Measurements from ENCODE around the gene MMP13. TPM values are rescaled to one million over a fixed set of nuclear protein-coding genes. Genes with fewer than 3 reads are reported as not detected.
"Not testable (repeated sequence)": the region's sequence is repeated elsewhere in the genome, so short reads cannot be mapped to it uniquely, and the experiment has no call there.

Gene MMP13
- 0.13 TPM in 1 of 2 replicates, not detected in the other for total RNA-seq (2014; rRNA removed)
- not detected for polyA plus RNA-seq (2012)

DNA sequence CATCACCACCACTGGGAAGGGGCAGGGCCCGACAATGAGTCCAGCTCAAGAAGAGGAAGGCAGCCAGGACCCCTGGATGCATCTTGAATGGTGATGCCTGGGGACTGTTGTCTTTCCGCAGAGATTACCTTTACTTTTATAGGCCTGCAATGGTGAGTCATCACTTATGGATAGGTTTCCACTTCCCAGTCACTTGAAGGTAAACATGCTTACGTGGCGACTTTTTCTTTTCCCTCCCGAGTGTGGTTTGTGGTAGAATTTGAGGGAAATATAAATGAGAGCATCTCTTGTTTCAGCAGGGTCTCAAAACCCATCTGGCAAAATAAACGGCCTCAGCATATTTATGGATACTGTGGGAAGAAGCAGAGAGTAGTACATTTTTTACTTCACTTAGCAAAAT lies at the start of gene MMP13:
MMP13 (minus strand) TSS at position 109 of the 400 bp plus-strand sequence; CDS start at position 82, 27 bp downstream.
- DNase-seq (ENCODE audit: low read depth) = no peak

DNA sequence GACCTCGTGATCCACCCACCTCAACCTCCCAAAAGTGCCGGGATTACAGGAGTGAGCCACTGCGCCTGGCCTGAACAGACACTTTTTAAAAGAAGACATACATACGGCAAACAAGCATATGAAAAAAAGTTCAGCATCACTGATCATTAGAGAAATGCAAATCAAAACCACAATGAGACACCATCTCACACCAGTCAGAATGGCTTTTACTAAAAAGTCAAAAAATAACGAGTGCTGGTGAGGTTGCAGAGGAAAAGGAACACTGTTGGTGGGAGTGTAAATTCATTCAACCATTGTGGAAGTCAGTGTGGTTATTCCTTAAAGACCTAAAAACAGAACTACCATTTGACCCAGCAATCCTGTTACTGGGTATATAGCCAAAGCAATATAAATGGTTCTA lies 48.7 kb upstream of the MMP13 start:
- DNase-seq (ENCODE audit: low read depth) = not testable (repeated sequence)

DNA sequence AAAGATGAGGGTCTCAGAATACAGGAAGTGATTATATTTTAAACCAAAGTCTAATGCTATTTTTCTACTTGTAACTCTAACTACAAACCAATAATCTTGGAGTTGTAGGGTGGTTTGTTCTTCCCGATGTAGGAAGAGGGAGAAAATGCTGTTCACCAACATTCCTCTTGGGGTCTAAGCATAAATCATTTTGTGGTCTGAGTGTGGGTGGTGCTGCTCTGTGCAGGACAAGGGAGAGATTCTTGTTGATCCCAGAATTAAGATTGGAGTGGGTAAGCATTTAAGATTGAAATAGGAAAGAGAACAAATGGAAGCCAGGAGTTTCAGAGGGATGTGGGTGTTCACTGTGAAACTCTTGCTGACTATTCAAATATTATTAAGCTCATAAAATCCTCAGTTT lies 38.6 kb upstream of the MMP13 start:
- peak; percentile 51 for DNase-seq (ENCODE audit: low read depth)

DNA sequence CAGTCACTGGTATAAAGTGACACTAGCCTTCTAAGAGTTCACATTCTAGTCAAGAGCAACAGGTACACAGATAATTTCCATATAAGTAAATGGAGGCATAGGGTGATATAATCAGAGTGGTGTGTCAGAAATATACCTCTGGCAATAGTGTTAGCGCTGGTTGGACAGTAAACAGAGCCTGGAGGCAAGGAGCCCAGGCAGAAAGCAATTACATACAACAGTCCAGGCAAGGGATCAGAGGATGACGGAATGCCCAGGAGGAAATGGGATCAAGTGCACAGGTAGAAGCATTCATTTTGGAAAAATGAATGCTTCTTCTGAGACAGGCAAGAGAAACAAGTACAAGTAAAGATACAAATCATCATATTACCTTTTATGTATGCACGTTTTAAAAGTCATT lies 36.2 kb upstream of the MMP13 start:
- no peak for DNase-seq (ENCODE audit: low read depth)

DNA sequence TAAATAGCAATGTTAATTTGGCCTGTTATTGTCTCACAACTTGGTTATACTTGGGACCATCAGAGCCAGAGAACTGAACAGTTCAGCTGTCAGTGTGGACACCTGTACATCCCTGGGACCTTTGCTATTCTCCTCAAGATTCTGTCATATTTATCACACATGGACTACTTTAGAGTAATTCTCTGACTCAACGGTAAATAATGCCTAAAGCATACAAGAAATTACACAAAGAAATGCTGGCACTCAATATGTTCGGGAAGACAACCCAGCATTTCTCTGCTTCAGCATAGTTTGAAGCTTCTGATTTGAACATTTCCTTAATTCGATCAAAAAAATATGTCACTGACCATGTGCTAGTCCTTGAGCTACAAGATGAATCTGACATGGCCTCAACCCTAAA lies 34.6 kb upstream of the MMP13 start:
- no peak for DNase-seq (ENCODE audit: low read depth)

DNA sequence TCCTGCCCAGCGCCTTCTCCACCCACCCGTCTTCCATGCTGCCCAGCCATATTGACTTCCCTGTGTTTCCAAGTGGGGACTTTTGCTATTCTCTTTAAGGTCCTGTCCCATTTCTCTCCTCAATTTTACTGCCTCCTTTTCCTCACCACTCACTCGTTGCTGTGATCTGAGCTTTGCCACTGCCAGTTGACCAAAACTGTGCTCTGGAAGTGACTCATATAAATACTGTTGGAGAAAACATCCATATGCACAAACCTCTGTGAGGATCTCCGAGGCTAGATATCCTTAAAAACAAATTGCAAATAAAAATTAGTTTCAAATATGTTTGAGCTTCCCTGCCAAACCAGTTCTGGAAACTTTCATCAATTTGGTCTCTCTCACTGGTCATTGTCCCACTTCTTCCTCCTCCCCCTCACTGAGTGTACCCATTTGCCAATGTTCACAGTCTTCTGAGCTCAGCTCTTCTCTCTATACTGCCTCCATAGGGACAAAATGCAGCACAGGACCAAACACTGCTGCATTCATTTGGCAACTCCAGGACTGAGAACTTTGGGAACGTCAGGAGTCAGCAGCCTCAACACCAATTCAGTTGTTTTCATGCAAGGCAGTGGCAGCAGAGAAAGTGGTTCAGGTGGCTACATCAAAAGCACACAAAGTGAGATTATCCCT lies 34.0 kb upstream of the MMP13 start:
- peak; percentile 49 for DNase-seq (ENCODE audit: low read depth)

DNA sequence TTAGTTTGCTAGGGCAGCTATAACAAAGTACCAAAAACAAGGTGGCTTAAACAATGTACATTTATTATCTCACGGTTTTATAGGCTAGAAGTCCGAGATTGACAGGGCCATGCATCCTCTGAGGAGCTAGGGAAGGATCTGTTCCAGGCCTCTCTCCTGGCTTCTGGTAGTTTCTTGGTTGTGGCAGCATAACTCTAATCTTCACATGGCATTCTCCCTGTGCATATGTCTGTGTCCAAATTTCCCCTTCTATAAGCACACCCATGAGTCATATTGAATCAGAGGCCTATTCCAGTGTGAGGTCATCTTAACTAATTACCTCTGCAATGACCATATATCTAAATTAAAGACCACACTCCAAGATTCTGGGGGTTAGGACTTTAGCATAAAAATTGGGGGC lies 31.3 kb upstream of the MMP13 start:
- DNase-seq (ENCODE audit: low read depth) = peak; percentile 42

DNA sequence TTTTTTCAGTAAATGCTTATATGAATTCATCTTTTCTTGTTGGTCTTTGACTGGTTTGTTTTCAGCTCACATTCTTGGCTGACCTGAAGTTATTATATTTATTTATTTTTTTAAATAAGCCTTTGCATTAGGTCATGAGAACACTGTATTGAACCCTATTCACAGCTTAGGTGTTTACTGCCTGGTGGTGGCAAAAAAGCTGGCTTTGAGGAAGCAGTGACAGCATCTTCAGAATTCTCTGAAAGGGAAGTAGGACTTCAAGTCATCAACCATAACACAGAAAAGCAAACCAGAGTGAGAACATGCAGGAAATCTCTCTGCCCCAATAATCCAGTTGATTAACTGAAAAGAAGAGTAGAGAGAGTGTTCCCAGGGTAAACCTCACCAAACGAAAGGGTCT lies 30.3 kb upstream of the MMP13 start:
- no peak for DNase-seq (ENCODE audit: low read depth)

DNA sequence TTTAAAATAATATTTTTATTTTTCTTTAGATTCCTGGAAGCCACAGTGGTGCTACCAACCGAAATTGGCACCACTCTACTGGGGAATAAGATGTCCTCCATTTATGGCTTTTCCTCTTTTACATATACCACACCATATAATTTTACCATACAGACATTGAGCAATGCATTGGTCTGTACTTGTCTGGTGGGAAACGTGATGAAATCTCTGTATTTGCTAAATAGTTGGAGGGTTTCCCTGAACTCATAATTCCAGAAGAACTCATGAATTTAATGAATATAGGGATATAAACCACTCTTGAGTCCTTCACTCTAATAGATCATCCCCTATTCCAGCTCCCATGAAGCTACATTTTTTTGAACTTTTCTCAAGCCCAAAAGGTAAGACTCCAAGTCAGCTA lies 28.0 kb upstream of the MMP13 start:
- DNase-seq (ENCODE audit: low read depth) = no peak

DNA sequence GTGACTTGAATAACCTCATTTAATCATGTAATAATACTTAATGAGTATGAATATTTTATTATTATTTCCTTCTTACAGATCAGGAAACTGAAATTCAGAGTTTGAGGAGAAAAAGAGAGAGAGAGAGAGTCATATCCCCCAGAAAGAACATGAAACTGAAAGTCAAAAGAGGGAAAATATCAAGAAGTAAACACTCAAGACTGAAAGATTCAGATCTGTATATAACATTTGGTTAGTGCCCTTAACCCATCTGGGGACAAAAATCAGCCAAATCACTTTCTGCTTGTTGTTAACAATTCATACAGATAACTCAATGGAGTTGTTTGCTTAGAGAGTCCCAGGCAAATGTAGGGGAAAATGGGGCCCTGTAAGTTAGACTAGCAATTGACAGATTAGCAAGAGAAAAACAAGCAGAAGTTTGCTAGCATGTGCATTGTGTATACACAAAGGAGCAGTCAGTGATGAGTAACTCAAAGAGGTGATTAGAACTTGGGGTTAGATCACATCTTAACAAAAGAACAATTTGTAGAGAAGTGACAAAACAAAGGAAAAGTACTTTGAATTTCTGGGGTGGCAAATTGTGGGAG lies 25.9 kb upstream of the MMP13 start:
- no peak for DNase-seq (ENCODE audit: low read depth)

DNA sequence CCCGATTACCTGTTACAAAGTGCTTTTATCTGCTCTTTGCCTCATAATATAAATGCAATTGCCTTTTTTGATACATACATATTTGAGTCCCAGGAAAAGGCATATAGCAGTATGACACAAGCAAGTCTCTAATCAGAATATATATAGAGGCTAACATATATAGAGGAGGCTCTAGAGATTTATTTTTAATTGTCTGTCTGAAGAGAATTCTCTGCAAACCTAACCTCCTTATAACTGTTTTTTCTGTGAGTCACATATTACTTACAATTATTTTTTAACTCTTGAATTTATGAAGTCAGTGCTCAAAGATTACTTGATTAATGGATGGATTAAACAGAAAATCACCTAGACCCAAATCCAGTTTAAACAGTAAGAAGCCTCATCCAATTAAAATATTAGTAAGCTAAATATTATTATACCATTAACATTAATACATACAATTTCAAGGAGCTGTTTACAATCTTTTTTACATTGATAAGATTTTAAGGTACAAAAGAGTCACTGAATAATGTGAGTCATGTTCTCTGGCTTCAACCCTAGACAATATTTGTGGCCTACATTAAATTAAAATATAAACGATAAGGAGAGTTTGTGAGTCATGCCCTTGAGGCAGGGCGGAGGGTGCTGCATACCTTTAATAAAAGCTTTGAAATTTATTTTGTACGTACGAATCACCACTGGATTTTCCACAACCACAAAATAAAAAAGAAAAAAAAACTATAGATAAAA lies 19.2 kb upstream of the MMP13 start:
- DNase-seq (ENCODE audit: low read depth) = peak; percentile 39

DNA sequence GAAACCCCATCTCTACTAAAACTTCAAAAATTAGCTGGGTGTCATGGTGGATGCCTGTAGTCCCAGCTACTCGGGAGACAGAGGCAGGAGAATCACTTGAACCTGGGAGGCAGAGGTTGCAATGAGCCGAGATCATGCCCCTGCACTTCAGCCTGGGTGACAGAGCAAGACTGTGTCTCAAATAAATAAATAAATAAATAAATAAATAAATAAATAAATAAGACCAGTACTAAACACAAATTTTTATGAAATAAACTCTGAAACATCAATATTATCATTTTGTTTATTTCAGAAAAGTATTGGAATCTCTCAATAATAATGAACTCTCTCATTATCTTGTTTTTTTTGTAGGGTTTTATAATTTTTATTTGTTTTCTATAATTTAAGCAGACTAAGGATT lies 18.2 kb upstream of the MMP13 start:
- DNase-seq (ENCODE audit: low read depth) = not testable (repeated sequence)

DNA sequence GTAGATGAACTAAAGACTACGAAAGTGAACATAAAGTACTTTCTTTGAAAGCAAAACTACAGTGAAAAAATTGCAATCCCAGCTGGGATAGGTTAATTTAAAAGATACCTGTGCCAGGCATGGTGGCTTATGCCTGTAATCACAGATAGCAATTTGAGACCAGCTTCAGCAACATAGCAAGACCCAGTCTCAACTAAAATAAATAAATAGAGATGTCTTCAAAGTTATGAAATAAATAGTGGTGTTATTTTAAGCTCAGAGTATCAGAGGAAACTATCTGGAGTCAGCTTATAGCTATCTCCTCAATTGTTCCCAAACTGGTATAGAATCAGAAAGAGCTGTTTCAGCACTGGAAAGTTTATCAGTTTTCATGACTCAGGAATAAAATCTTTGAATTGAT lies 17.3 kb upstream of the MMP13 start:
- no peak for DNase-seq (ENCODE audit: low read depth)

DNA sequence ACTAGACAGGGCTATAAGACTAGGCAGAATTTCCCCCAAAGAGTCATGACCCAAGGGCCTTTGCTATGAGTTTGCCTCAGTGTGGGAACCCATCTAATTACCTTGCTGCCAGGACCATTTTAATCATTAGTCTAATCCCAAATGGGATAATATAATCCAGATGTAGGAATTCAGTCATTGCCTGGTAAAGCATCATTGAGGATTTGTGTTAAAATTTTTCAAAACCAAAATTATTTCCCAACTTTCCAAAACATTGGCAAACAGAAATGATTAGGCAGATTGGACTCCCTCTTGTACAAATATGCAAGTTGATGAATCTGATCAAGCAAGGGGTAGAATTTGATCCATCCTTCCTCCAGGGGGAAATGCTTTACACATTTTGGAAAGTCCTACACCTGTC lies 16.2 kb upstream of the MMP13 start:
- no peak for DNase-seq (ENCODE audit: low read depth)

DNA sequence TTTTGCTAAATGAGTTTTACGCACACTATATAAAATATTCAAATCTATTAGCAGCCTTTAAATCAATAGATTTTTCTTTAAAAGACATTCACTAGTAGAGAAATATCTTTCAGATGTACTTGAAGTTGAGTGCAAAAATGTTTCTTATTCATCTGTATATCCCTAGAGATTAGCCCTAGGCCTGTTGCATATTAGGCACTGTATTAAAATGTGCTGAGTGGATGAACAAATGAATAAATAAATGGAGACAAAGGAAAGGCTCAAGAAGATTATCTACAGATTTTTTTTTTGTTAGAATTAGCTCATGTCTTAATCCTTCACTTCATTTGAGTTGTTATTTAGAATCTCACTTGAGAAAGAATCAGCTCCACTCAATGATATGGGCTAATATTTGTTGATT lies 12.0 kb upstream of the MMP13 start:
- DNase-seq (ENCODE audit: low read depth) = no peak

DNA sequence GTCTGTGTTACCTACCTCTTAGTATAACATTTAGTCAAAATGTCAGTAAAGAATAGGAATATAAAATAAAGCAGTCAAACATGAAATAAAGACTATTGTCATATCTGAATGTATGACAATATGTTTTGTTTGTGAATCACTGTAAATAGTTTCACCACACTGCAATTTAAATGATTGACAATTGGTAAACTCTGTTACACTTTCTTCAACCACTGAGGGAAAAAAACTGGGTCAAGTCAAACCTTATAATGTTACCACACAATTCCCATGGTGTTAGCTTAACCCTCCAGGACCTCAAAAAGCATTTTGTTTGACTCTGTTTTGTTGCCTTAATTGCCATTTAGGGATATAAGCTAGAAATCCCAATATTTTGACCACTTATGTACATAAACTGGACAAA lies 10.5 kb upstream of the MMP13 start:
- peak; percentile 53 for DNase-seq (ENCODE audit: low read depth)

DNA sequence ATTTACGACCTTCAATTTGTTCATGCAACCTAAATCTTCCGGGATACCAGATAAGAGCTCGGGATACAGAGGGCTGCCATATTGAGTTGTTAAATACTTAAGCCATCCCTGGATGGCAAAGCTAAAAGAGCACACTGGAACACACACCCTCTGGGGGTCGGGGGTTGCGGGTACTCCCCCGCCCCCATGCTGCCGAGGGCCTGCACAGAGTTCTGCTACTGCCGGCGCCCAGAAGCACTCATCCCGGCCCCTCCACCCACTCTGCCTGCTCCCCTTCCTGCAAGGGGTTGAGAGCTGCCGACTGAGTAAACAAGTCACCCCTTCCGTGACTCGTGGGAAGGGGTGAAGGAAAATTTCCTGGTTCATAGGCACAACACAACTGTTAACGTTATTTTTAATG lies 9.3 kb upstream of the MMP13 start:
- DNase-seq (ENCODE audit: low read depth) = no peak

DNA sequence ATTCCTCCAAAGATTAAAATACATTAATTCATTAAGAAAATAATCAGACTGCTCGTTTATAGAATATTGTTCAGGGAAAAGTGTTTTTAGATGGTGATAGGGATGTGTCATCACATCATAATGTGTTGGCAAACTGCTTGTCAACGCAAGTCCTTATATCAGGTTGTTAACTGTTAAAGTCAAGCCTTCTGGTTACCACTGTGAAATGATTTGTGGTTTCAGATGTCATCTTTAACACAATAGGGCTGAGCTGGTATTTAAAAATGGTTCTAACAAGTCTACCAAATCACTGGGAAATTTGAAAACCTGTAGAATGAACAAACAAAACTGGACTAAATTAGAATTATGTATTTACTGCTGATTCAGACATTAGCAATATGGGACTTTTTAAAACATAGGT lies 2.4 kb upstream of the MMP13 start:
- peak; percentile 35 for DNase-seq (ENCODE audit: low read depth)

DNA sequence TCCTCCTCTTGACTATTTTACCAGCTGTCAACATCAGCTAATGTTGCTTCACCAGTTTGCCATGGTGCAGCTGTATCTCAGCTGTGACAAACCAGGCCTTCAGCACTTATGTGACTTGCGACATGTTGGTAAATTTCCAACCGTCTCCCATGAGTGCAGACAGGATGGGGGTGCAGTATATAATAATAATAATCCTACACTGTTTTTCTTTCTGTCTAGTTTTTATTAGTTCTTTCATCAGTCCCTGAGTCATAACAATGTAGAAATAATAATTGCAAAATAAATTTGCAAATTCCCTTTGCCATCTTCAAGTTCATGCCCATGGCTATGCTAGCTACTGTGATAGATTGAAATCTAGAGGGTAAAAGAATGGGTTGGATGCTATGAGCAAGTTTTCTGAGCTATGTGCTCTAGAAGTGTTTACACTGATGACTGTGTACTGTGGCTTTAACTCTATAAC lies 4.9 kb downstream of the MMP13 start:
- peak; percentile 68 for DNase-seq (ENCODE audit: low read depth)

DNA sequence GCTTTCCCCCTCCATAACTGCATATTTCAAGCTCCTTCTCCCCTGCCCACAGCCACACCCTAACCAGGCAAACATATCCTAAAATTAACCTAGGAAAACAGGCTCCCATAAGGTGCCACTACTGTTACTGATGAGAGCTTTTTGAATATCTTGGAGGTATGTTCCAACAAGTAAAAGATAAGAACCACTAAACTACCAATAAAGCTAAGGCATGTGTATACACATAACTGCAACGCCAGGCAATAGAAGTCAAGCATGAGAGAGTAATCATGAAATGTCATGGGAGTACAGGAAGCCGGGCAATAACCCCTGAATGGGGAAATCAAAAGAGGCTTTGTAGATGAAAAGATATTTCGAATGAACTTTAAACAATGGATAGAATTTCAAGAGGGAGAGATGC lies 9.3 kb downstream of the MMP13 start:
- no peak for DNase-seq (ENCODE audit: low read depth)

DNA sequence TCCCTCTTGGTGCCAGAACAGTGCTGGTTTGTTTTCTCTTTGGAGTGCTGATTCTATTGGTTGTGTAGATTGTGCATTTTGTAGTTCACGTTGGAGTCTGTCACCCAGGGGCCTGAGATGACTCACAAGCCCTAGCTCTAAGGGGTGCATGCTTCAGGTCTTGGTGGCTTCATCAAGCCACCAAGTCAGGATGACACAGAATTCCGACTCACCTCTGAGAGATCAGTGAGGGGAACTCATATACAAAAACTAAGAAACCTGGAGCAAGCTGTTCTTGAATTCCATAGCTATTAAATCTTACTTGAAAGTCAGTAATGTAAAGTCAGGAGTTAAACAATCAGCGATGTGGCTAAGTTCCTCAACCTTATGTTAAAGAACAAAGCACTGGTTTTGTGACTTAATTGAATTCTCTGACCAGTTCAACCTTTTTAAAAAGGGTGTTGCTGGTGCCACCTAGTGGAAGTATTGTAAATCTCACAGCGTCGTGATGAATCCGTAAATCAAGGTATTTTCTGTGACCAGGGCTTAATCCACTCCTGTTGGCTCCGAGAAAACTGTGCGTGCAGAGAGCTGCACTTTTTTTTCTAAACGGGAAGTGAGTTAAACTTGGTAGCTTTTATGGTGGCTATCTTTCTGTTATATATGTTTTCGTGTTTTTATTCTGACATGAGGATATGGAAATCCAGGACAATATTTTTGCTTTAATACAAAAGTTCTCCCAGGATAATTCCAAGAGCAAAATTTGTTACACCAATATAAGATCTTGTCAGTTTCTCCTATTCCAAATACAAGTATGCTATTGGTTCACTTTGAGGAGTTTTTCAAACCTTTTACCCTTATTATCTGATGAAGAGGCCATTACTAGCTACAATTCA lies 14.6 kb downstream of the MMP13 start:
- DNase-seq (ENCODE audit: low read depth) = peak; percentile 66

Data from LHCN-M2 (cell line).